Occipital lobe (tissue), 2 donors: ENCODE measurements around the gene USH2A. TPM values are rescaled to one million over a fixed set of nuclear protein-coding genes. Genes with fewer than 3 reads are reported as not detected.

Experiments used
- DNase-seq: peaks from one replicate; lab custom pipeline; 2025; lab: John Stamatoyannopoulos, UW
- total RNA-seq: library from RNA; depleted of rRNA; stranded (reverse); fragments of >200 nt; gene quantifications from one replicate; pipeline ENCODE4 v1.2.3, GENCODE V29; 2014

The USH2A gene
- total RNA-seq, 1 donor from 2014 or later, result 1.1 TPM

DNA sequence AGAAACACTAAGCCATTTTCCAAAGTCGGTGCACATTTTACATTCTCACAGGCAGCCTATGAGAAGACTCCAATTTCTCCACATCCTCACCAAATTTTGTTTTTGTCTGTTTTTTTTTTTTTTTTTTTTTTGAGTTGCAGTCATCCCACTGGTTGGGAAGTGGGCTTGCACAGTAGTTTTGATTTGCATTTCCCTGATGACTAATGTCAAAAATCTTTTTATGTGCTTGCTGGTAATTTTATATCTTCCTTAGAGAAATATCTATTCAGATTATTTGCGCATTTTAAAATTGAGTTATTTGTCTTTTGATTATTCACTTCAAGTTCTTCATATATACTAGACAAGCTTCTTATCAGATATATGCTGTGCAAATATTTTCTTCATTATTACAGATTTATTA, 141.5 kb downstream of the USH2A start:
- DNase-seq, result no peak

DNA sequence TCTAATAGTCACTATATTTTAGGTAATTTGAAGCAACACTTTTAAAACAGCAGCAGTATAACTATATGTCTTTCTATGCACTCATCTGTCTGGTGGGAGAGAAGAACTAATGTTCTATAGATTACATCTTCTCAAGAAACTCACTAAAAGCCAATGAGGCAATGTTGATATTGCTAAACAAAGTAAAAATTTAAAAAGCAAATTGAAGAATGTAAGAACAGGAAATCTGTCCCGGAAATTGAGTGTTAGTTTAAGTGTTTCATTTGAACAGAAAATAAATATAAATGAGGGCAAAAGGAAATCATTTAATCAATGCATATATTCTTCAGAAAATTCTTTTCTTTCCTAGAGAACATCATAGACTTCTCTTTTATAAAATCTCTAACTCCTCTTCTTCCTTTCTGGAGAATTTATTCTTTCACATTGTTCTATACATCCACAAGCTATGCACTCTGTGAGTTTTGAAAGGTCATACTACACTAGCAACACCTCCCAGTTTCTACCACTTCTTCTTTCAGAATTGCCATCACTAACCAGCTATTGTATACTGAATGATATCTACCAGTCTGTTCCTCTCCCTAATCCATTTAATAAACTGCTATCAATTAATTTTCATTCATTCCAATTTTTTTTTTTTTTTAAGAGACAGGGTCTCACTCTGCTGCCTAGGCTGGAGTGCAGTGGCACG, 153.0 kb downstream of the USH2A start:
- no peak for DNase-seq

DNA sequence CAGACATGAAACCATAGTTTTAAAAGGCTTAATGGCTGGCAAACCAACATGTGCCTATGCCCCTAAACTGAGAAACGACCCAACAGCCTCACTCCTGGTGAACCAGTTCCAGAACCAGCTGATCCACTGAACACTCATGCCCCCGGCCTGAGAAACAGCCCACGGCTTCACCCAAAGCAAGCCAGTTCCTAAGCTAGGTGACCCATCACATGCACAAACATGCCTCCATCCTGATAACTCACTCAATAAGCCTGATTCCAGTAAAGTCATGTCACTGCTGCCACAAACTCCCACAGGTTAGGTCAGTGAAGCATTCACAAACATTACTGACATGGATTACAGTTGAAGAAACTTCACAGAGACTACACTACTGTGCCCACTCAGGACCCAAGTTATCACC, 161.6 kb downstream of the USH2A start:
- no peak for DNase-seq

- no peak for DNase-seq
Measured at GRCh38 chr1:216258856-216259255, 164.4 kb downstream of the USH2A start.

DNA sequence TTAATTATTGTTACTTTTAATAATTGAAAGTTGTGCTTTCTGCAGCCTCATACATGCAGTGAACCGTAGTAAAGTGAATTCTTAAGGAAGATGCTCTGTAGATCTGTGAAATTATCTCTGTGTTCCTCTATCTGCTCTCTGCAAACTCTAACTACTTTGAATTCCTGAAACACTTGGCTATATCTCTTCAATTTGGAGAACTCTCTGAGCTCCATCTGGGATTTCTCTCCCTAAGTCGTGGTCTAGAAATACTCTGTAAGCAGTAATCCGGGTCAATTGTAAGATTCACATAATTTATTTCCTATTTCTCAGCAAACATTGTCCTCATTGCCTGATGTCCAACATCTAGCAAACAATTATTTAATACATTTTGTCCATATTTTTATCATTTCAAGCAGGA, 164.9 kb downstream of the USH2A start:
- DNase-seq, result no peak

- no peak for DNase-seq
Measured at GRCh38 chr1:216250861-216251260, 172.4 kb downstream of the USH2A start.

GRCh38 chr1:216248628-216249027, 174.6 kb downstream of the USH2A start:
- DNase-seq, result no peak

GRCh38 chr1:216247937-216248336, 175.3 kb downstream of the USH2A start:
- DNase-seq, result no peak

DNA sequence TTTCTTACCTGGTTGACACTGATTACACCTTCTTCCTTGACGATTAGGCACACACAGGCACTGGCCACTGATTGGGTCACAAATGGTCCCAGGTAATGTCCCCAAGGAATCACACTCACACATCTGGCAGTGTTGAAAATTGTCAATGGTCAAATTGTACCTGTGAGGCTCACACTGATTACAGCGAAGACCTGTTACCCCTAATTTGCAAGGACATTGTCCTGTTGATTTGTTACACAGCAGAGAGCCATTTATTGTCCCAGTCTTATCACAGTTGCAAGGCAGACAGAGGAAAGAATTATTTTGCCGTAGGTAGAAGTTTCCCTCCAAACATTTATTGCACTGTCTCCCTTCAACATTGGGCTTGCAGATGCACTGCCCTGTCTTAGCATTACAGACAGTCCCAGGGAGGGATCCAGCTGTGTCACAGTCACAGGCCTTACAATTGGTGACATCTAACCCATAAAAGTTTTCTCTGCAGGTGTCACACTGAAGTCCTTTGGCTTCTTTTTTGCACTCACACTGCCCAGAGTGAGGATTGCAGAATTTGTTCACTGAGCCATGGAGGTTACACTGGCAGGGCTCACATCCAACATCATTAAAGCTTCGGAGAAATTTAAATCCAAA, 176.6 kb downstream of the USH2A start:
- DNase-seq, result no peak

DNA sequence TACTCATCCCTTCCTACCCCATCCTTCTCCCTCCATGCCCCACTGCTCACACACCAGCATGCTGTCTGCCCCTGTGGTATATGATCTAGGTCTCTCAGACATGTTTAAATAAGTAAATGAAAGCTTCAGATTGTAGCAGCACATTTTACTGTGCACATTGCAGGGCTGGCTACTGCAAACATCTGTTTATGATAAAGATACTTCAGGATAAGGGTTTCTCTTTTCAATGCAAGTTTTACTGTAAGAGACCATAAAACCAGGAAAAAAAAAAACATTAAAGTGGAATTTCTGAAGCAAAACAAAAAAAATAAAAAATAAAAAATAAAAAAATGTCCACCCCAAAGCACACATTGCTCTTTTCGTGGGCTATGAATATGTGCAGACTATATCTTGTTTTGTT, 184.4 kb downstream of the USH2A start:
- no peak for DNase-seq

DNA sequence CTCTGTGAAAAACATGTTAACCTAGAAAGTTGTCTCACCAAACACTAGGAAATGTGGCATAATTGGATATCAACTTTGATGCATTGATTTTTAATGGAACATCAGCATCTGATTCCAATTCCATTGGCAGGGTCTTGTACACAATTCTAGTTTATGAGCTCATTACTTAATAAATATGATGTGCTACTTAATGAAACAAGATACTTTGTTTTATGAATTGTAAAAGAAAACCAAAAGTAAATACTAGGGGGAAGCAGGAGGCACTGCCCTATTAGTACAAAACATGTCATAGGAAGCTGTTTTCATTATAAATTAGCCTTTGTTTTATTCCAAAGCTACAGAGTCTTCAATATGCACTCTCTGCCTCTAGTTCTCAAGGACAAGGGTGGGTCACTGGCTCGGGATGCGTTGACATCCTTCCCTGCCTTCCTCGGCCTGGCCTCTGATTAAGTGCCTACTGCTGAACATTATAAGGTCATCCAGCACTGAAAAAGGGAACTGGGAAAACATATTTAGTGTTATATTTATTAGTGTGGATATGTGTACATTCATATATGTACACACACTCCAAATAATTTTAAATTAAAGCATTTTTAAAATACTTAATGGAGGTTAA, 185.2 kb downstream of the USH2A start:
- no peak for DNase-seq

GRCh38 chr1:216224233-216224632, 199.0 kb downstream of the USH2A start:
- DNase-seq, result no peak

GRCh38 chr1:216223486-216223885, 199.8 kb downstream of the USH2A start:
- no peak for DNase-seq

GRCh38 chr1:216222288-216222687, 201.0 kb downstream of the USH2A start:
- no peak for DNase-seq

- peak; percentile 50 for DNase-seq
Measured at GRCh38 chr1:216221260-216221700, 202.0 kb downstream of the USH2A start.

GRCh38 chr1:216216305-216216704, 206.9 kb downstream of the USH2A start:
- no peak for DNase-seq

DNA sequence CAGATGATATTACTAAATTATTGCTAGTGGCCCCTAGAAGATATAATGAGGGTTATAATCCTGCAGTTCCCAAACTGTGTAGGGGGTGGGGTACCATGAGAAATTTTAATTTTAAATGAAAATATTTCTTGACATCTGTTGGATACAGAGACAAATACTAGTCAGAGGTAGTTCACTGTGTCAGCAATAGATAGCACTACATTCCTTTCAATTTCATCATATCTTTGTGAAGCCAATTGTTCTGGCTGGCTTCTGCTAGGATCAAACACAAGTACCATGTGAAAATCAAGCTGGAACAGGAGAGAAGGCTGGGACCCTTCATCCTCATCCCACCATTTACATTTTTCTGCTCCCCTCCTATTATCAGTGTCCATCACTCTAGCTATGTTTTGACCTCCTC, 208.1 kb downstream of the USH2A start:
- DNase-seq, result no peak

GRCh38 chr1:216212826-216213225, 210.4 kb downstream of the USH2A start:
- DNase-seq, result no peak

GRCh38 chr1:216210081-216210480, 213.2 kb downstream of the USH2A start:
- DNase-seq, result no peak

DNA sequence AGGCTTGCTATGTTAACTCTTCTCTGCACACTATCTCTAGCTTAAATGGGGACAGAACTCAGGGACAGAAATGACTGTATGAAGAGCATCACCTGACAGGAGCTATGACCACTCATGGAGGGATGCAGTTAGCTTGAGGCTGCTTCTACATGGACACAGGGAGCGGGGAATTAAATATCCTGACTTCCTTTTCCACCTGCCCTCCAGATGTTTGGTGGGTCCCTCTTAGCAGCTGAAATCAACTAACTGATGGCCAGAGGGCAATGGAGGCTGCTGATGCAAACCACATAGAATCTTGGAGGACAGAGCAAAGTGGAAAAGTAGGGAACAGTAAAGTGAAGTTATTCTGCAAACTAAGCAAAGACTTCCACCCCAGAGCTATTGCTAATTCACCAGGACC, 214.1 kb downstream of the USH2A start:
- DNase-seq, result no peak

DNA sequence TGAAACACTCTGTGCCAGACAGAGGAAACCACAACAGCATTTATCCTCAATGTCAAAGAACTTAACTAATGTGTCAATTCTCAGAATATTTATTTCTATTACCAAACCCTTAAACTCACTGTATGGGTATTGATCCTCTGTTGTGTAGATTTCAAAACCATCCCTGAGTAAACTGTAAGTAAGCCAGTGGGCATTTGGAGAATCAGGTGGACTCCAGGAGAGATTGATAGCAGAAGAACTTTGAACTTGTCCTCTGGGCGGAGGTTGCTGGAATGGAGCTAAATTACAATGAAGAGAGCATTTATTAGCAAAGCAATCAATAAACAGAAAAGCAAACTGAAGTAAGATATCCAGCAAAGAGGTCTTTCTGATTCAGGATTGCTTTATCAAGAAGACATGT, 216.1 kb downstream of the USH2A start:
- no peak for DNase-seq

DNA sequence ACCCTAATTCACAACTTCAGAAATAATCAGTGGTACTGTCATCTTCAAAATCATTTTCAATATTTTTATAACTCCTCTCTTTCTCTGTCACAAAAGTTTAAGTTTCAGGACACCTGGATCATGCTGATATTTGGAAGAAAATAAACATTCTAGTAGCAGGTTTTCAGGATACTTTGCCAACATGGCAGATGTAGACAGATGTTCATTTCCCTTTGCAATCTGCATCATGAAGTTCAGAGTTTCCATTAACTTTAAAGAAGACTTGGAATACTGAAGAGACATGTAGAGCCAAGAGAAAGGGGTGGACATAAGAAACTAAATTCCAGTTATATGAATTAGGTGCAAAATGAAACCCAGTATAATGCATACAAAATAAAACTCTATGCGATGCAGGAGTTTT, 218.1 kb downstream of the USH2A start:
- DNase-seq, result no peak

DNA sequence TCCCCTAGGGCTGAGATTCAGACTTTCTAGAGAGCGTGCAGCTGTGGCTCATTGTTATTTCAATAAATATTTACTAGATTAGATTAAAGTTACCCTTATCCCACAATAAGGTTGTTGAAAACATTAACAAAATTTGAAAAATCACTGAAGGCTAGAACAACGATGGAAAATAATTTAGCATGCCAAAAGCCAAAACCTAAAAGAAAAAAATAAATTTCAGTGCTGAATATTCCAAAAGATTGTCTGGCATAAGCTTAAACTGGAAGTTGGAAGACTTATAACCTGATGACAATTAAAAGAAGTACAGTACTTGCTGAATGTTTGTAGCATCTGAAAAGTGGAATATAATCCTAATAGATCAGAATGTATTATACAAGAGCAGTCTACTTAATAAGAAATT, 221.3 kb downstream of the USH2A start:
- no peak for DNase-seq
